Thoracic aorta (tissue), 2 donors: Measurements from ENCODE around the gene PTPRG. TPM values are rescaled to one million over a fixed set of nuclear protein-coding genes. Genes with fewer than 3 reads are reported as not detected.
"Not testable (repeated sequence)": the region's sequence is repeated elsewhere in the genome, so short reads cannot be mapped to it uniquely, and the experiment has no call there.

Experiments
- ATAC-seq: fragments of 150-250 bp; one replicate; pipeline ENCODE4 v1.8.0; 2017; ENCODE audit warnings: low read depth; ENCODE audit not compliant: insufficient number of reproducible peaks, low FRiP score
- DNase-seq: peaks from one replicate; pipeline ENCODE4 v3.0.0-alpha.2; 2020; ENCODE audit warnings: low spot score
- H3K27ac ChIP-seq, 2 donors: fragments of 200-600 bp; sonication (generic); 1 replicate in 1 of 2; 2 replicates in 1 of 2; pipeline ENCODE4 v1.5.1; 2016; ENCODE audit warnings: mild to moderate bottlenecking in 2 of 2, moderate library complexity in 2 of 2
- H3K27me3 ChIP-seq: fragments of 200-600 bp; sonication (generic); replicated peaks from 2 replicates; pipeline ENCODE4 v1.6.0; 2016; ENCODE audit warnings: mild to moderate bottlenecking; ENCODE audit not compliant: insufficient read depth
- H3K36me3 ChIP-seq: fragments of 200-600 bp; sonication (generic); one replicate; pipeline ENCODE4 v1.5.1; 2016
- H3K4me1 ChIP-seq, 2 donors: fragments of 200-600 bp; sonication (generic); 1 replicate in 1 of 2; 2 replicates in 1 of 2; pipeline versions ENCODE4 v1.5.1 to v1.6.0; 2016; ENCODE audit warnings: low read depth in 2 of 2, mild to moderate bottlenecking in 1 of 2; ENCODE audit not compliant: control insufficient read depth in 1 of 2
- H3K4me3 ChIP-seq: fragments of 200-600 bp; sonication (generic); 2 replicates; pipeline ENCODE4 v1.5.1; 2016; ENCODE audit warnings: mild to moderate bottlenecking
- H3K9me3 ChIP-seq: fragments of 200-600 bp; sonication (generic); 2 replicates; pipeline ENCODE4 v1.5.1; 2016
- total RNA-seq, 2 donors: library from RNA; depleted of rRNA; stranded (reverse); fragments of >200 nt; gene quantifications; one replicate each; pipeline versions ENCODE4 v1.1.0 to v1.2.3, GENCODE V29; 2016
- TF ChIP-seq, protein P1 (sequence below): fragments of 200-600 bp; sonication (generic); IDR thresholded peaks from one replicate; pipeline ENCODE4 v1.5.1; 2019; ENCODE audit warnings: antibody characterized with exemption

PTPRG gene
- total RNA-seq, 2 donors from 2014 or later = 154 to 208 TPM

DNA sequence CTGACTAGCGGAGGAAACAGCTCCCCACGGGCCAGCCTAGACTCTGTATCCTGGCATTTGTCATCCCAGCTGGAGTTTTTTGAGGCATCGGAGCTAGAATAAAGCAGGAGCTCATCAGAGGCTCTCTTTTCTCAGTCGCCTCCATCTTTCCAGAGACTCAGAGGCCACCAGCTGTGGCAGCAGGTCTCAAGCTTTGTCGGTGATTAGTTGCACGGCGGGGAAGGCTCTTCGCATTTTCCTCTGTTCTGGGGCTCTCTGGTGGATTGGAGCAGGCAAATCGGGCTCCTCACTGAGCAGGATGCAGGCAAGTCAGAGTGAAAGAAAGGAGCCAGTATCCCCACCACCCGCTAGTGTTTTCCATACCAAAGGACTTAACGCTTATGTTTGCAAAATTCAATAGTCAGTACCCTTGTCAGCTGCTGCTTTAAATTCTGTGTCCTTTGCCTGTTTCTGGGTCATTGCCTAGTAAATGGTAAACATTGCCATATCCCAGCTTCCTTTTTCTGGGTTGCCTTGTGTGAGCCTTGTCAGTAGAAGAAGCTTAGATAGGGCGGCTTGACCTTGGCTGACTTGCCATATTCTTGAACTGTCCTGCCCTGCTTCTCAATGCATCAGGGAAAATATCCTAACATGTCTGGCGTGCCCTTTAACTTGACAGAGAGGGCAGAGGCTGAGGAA lies 127.1 kb downstream of the PTPRG start:
- Histone ChIP-seq H3K4me3 (no peak overlapping the region), H3K4me1 (peaks cover 13 to 41% of the 10 kb centered on the region in 2 donors), H3K9me3 (no peaks in the 10 kb centered on the region), H3K36me3 (no peaks in the 10 kb centered on the region), H3K27ac (no peak overlapping the region), H3K27me3 (no peaks in the 10 kb centered on the region)
- DNase-seq (no peak), ATAC-seq (no peak)
- TF ChIP-seq, protein P1, sequence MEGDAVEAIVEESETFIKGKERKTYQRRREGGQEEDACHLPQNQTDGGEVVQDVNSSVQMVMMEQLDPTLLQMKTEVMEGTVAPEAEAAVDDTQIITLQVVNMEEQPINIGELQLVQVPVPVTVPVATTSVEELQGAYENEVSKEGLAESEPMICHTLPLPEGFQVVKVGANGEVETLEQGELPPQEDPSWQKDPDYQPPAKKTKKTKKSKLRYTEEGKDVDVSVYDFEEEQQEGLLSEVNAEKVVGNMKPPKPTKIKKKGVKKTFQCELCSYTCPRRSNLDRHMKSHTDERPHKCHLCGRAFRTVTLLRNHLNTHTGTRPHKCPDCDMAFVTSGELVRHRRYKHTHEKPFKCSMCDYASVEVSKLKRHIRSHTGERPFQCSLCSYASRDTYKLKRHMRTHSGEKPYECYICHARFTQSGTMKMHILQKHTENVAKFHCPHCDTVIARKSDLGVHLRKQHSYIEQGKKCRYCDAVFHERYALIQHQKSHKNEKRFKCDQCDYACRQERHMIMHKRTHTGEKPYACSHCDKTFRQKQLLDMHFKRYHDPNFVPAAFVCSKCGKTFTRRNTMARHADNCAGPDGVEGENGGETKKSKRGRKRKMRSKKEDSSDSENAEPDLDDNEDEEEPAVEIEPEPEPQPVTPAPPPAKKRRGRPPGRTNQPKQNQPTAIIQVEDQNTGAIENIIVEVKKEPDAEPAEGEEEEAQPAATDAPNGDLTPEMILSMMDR = no peak

DNA sequence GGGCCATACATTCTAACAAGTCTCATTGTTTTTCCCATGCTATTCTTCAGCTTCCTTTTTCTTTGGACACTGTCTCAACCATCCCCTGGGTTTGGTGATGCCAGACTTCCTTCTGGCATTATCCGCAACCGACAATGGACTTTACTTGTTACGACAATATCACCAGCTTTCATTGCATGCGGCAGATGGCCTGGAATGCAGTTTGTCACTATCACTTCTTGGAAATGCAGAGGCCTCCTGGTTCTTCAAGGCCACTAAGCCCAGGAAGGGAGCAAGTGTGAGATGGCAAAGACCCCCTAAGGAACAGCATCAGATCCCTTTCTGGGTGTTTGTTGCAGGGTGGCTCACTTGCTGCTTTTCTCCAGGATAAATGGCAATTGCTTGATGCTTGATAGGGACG lies 128.6 kb downstream of the PTPRG start:
- ATAC-seq = no peak
- TF ChIP-seq, protein P1 = no peak
- Histone ChIP-seq H3K9me3 (no peaks in the 10 kb centered on the region), H3K4me3 (no peak overlapping the region), H3K4me1 (peaks cover 10 to 28% of the 10 kb centered on the region in 2 donors), H3K36me3 (no peaks in the 10 kb centered on the region), H3K27ac (no peak overlapping the region), H3K27me3 (no peaks in the 10 kb centered on the region)
- no peak for DNase-seq

DNA sequence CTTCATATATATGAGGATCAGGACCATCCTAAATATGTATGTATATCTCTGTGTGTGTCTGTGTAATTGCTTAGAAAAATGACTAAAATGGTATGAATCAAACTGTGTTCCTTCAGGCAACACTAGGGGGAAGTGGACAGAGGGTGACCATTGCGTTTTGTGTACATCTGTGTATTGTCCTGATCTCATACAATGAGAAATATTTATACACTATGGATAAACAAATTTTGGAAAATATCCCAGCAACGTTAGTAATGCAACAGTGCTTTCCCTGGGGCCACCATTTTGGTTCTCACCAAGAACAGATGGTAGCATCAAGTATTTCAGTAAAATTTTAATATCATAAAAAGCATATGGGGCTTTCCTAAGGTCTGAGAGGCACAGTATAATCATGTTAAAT lies 130.1 kb downstream of the PTPRG start:
- Histone ChIP-seq H3K36me3 (no peaks in the 10 kb centered on the region), H3K4me1 (peaks cover 3 to 13% of the 10 kb centered on the region in 2 donors), H3K27ac (no peak overlapping the region), H3K9me3 (no peaks in the 10 kb centered on the region), H3K4me3 (no peak overlapping the region), H3K27me3 (no peaks in the 10 kb centered on the region)
- ATAC-seq (no peak), DNase-seq (no peak)
- TF ChIP-seq, protein P1 = no peak

DNA sequence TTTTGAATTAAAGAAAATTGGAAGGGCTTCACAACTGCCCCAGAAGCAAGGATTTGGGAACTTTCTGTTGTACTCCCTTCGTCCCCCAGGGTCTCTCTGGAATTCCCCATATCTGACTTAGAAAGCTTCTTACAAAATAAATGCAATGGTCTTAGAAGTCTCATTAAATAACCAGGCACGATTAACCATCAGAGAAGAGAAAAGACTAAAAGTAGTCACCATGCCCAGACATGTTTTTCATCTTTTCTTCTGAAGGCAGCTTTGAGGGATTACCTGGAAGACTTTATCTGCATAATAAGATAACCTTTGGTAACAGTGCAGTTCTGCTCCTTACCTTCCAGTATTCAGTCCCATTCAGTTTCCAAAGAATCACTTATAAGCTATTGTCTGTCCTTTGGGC lies 135.9 kb downstream of the PTPRG start:
- Histone ChIP-seq H3K4me1 (no peaks in the 10 kb centered on the region), H3K36me3 (no peaks in the 10 kb centered on the region), H3K9me3 (no peaks in the 10 kb centered on the region), H3K27me3 (no peaks in the 10 kb centered on the region), H3K27ac (no peak overlapping the region), H3K4me3 (no peak overlapping the region)
- ATAC-seq (no peak), DNase-seq (no peak)
- TF ChIP-seq, protein P1 = no peak

DNA sequence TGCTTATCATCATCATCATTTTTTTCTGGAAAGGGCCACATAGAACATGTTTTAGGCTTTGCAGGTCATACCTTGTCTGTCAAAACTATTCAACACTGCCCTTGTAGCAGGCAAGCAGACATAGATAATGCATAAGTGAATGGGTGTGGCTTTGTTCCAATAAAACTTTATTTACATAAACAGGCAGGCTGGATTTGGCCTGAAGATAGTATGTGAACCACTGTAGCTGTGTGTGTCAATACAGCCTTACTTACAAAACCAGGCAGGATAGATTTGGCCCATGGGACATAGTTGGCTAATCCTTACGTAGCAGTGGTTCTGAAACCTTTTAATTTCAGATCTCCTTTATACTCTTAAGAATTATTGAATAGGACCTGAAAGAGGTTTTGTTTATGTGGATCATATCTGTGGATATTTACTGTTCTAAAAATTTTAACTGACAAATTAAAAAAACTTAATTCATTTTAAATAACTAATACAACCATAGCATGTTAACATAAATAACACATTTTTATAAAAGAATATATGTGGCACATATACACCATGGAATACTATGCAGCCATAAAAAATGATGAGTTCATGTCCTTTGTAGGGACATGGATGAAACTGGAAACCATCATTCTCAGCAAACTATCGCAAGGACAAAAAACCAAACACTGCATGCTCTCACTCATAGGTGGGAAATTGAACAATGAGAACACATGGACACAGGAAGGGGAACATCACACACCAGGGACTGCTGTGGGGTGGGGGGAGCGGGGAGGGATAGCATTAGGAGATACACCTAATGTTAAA lies 137.1 kb downstream of the PTPRG start:
- ATAC-seq, H3K27me3 ChIP-seq, H3K36me3 ChIP-seq, H3K27ac ChIP-seq, H3K4me1 ChIP-seq, H3K9me3 ChIP-seq, H3K4me3 ChIP-seq, DNase-seq: not testable (repeated sequence)
